ENCODE results near the gene LILRA1. TPM values are rescaled to one million over a fixed set of nuclear protein-coding genes. Genes with fewer than 3 reads are reported as not detected.
A peak's percentile ranks its signal among the peaks of the same experiment; 100 is the strongest.

Gene LILRA1
- total and polyA plus RNA-seq, 8 donors: 0.45 to 13.5 (median 0.58) TPM

GRCh38 chr19:54644056-54644455 is 50.6 kb downstream of the LILRA1 start:
- Histone ChIP-seq H3K27ac (peak overlapping the region in 1 of 2 donors; percentile 76), H3K36me3 (no peaks in the 10 kb centered on the region), H3K9me3 (no peaks in the 10 kb centered on the region), H3K4me1 (peaks cover 0 to 5% of the 10 kb centered on the region in 2 donors), H3K4me3 (peak overlapping the region in 1 of 2 donors; percentile 19), H3K27me3 (peaks cover 0 to 34% of the 10 kb centered on the region in 2 donors)
- intact Hi-C loops (cut with DNase I): no loop called here
- no peak for TF ChIP-seq CTCF (IDR thresholded peaks at IDR 0.05)
- ATAC-seq: peak; percentile 85
- peak in 1 of 4 donors; percentile 76 for DNase-seq

- peaks cover 0 to 36% of the 10 kb centered on the region in 2 donors for H3K27me3 ChIP-seq
- H3K9me3 ChIP-seq: no peaks in the 10 kb centered on the region
- H3K4me1 ChIP-seq: peaks cover 0 to 5% of the 10 kb centered on the region in 2 donors
- DNase-seq: no peak
- H3K27ac ChIP-seq: no peak overlapping the region
- TF ChIP-seq CTCF (IDR thresholded peaks at IDR 0.05): no peak
- no peak overlapping the region for H3K4me3 ChIP-seq
- no peak for ATAC-seq
- intact Hi-C loops (cut with DNase I): no loop called here
- H3K36me3 ChIP-seq: no peaks in the 10 kb centered on the region
Measured at GRCh38 chr19:54646331-54646841, 53.0 kb downstream of the LILRA1 start.

GRCh38 chr19:54648129-54648528 is 54.7 kb downstream of the LILRA1 start:
- Histone ChIP-seq H3K27ac (no peak overlapping the region), H3K4me1 (no peaks in the 10 kb centered on the region), H3K9me3 (no peaks in the 10 kb centered on the region), H3K4me3 (no peak overlapping the region), H3K27me3 (peaks cover 0 to 20% of the 10 kb centered on the region in 2 donors), H3K36me3 (no peaks in the 10 kb centered on the region)
- DNase-seq: no peak
- intact Hi-C loops (cut with DNase I): no loop called here
- TF ChIP-seq CTCF (IDR thresholded peaks at IDR 0.05): no peak
- ATAC-seq: no peak

- H3K27ac ChIP-seq: no peak overlapping the region
- DNase-seq (no peak), ATAC-seq (no peak)
- intact Hi-C loops (cut with DNase I): no loop called here
- H3K36me3 ChIP-seq: no peaks in the 10 kb centered on the region
- peaks cover 0 to 12% of the 10 kb centered on the region in 2 donors for H3K27me3 ChIP-seq
- H3K4me3 ChIP-seq: no peak overlapping the region
- no peaks in the 10 kb centered on the region for H3K4me1 ChIP-seq
- no peaks in the 10 kb centered on the region for H3K9me3 ChIP-seq
- TF ChIP-seq CTCF (IDR thresholded peaks at IDR 0.05): no peak
Measured at GRCh38 chr19:54650108-54650655, 56.8 kb downstream of the LILRA1 start.

Small RNA genes lying within 50 kb of the gene (microRNA-seq; reads per million reads assigned to microRNA genes)
- gene MIR8061: 0 reads per million in 2 donors

Other genes with a start within 250 kb of the LILRA1 start
- gene LAIR1, start 228.7 kb upstream of the LILRA1 start, total RNA-seq: 100 to 1,000 TPM in 1 of 2 donors, 10 to 100 TPM in 1; 66.9 to 172 TPM
- gene LAIR1, start 228.7 kb upstream of the LILRA1 start, polyA plus RNA-seq (ENCODE audit: insufficient read length in 6 of 6): 10 to 100 TPM in 1 of 6 donors, 1 to 10 TPM in 5; 5.0 to 11.1 (median 6.4) TPM
- not detected for gene TTYH1, start 178.2 kb upstream of the LILRA1 start, total RNA-seq
- 10 to 100 TPM in 1 of 6 donors, 1 to 10 TPM in 5; 2.3 to 13.4 (median 4.7) TPM for gene TTYH1, start 178.2 kb upstream of the LILRA1 start, polyA plus RNA-seq (ENCODE audit: insufficient read length in 6 of 6)
- 100 to 1,000 TPM; 138 to 144 TPM for gene LENG8, start 144.4 kb upstream of the LILRA1 start, total RNA-seq
- 100 to 1,000 TPM; 121 to 213 (median 166) TPM for gene LENG8, start 144.4 kb upstream of the LILRA1 start, polyA plus RNA-seq (ENCODE audit: insufficient read length in 6 of 6)
- gene LENG9, start 129.9 kb upstream of the LILRA1 start, total RNA-seq: 1 to 10 TPM; 5.4 to 8.8 TPM
- 1 to 10 TPM; 3.2 to 5.3 (median 4.5) TPM for gene LENG9, start 129.9 kb upstream of the LILRA1 start, polyA plus RNA-seq (ENCODE audit: insufficient read length in 6 of 6)
- gene CDC42EP5, start 120.3 kb upstream of the LILRA1 start, total RNA-seq: 10 to 100 TPM; 20.4 to 29.8 TPM
- 10 to 100 TPM; 24.0 to 57.6 (median 33.4) TPM for gene CDC42EP5, start 120.3 kb upstream of the LILRA1 start, polyA plus RNA-seq (ENCODE audit: insufficient read length in 6 of 6)
- 1 to 10 TPM; 1.0 to 1.4 TPM for gene LAIR2, start 90.8 kb upstream of the LILRA1 start, total RNA-seq
- gene LAIR2, start 90.8 kb upstream of the LILRA1 start, polyA plus RNA-seq (ENCODE audit: insufficient read length in 6 of 6): 1 to 10 TPM in 1 of 6 donors, not detected in 5; 3.1 TPM
- gene LILRA2, start 19.8 kb upstream of the LILRA1 start, total RNA-seq: 10 to 100 TPM in 1 of 2 donors, 1 to 10 TPM in 1; 6.2 to 39.7 TPM
- 1 to 10 TPM in 3 of 6 donors, under 1 TPM in 3; 0.86 to 1.5 (median 1.0) TPM for gene LILRA2, start 19.8 kb upstream of the LILRA1 start, polyA plus RNA-seq (ENCODE audit: insufficient read length in 6 of 6)
- 10 to 100 TPM; 10.9 to 47.3 TPM for gene LILRB1, start 36.9 kb downstream of the LILRA1 start, total RNA-seq
- gene LILRB1, start 36.9 kb downstream of the LILRA1 start, polyA plus RNA-seq (ENCODE audit: insufficient read length in 6 of 6): 1 to 10 TPM; 1.2 to 2.6 (median 1.4) TPM
- gene LILRB4, start 69.4 kb downstream of the LILRA1 start, total RNA-seq: 10 to 100 TPM; 16.5 to 44.4 TPM
- 1 to 10 TPM in 3 of 6 donors, under 1 TPM in 3; 0.56 to 1.5 (median 0.98) TPM for gene LILRB4, start 69.4 kb downstream of the LILRA1 start, polyA plus RNA-seq (ENCODE audit: insufficient read length in 6 of 6)
- not detected for gene KIR3DL3, start 130.8 kb downstream of the LILRA1 start, total RNA-seq
- not detected for gene KIR3DL3, start 130.8 kb downstream of the LILRA1 start, polyA plus RNA-seq (ENCODE audit: insufficient read length in 6 of 6)
- under 1 TPM in 1 of 2 donors, not detected in 1; 0.18 TPM for gene KIR2DL3, start 144.9 kb downstream of the LILRA1 start, total RNA-seq
- gene KIR2DL3, start 144.9 kb downstream of the LILRA1 start, polyA plus RNA-seq (ENCODE audit: insufficient read length in 6 of 6): under 1 TPM in 4 of 6 donors, not detected in 2; 0.10 to 0.23 (median 0.12) TPM
- under 1 TPM; 0.20 to 0.47 TPM for gene KIR2DL1, start 176.2 kb downstream of the LILRA1 start, total RNA-seq
- under 1 TPM in 3 of 6 donors, not detected in 3; 0.14 to 0.28 (median 0.14) TPM for gene KIR2DL1, start 176.2 kb downstream of the LILRA1 start, polyA plus RNA-seq (ENCODE audit: insufficient read length in 6 of 6)
- gene KIR2DL4, start 210.0 kb downstream of the LILRA1 start, total RNA-seq: under 1 TPM in 1 of 2 donors, not detected in 1; 0.76 TPM
- not detected for gene KIR2DL4, start 210.0 kb downstream of the LILRA1 start, polyA plus RNA-seq (ENCODE audit: insufficient read length in 6 of 6)
- gene KIR3DL1, start 222.8 kb downstream of the LILRA1 start, total RNA-seq: under 1 TPM; 0.15 to 0.76 TPM
- under 1 TPM in 3 of 6 donors, not detected in 3; 0.08 to 0.15 (median 0.11) TPM for gene KIR3DL1, start 222.8 kb downstream of the LILRA1 start, polyA plus RNA-seq (ENCODE audit: insufficient read length in 6 of 6)
- under 1 TPM; 0.41 to 0.71 TPM for gene KIR2DS4, start 239.0 kb downstream of the LILRA1 start, total RNA-seq
- under 1 TPM in 4 of 6 donors, not detected in 2; 0.15 to 0.34 (median 0.25) TPM for gene KIR2DS4, start 239.0 kb downstream of the LILRA1 start, polyA plus RNA-seq (ENCODE audit: insufficient read length in 6 of 6)